Spleen (tissue), 11 donors: Measurements from ENCODE around the gene RYR1. TPM values are rescaled to one million over a fixed set of nuclear protein-coding genes. Genes with fewer than 3 reads are reported as not detected.
A peak's percentile ranks its signal among the peaks of the same experiment; 100 is the strongest.

Source experiments
- DNase-seq: peaks from one replicate; pipeline ENCODE4 v3.0.0-alpha.2; 2020
- H3K27ac ChIP-seq, 8 donors: fragments of 200-600 bp; sonication (generic) in 7 of 8; 1 replicate in 4 of 8; 2 replicates in 4 of 8; pipeline versions ENCODE4 v1.5.0 to v1.8.0; 2016 to 2021; ENCODE audit warnings: inconsistent platforms in 4 of 8, mild to moderate bottlenecking in 4 of 8, moderate library complexity in 1 of 8
- H3K27me3 ChIP-seq, 7 donors: fragments of 200-600 bp; sonication (generic) in 6 of 7; replicated peaks in 1 of 7; 1 replicate in 4 of 7; 2 replicates in 3 of 7; pipeline versions ENCODE4 v1.5.0 to v1.8.0; 2016 to 2021; ENCODE audit warnings: inconsistent platforms in 3 of 7, mild to moderate bottlenecking in 1 of 7
- H3K36me3 ChIP-seq, 6 donors: fragments of 200-600 bp; sonication (generic) in 5 of 6; 1 replicate in 4 of 6; 2 replicates in 2 of 6; pipeline versions ENCODE4 v1.5.0 to v1.8.0; 2016 to 2021; ENCODE audit warnings: inconsistent platforms in 2 of 6
- H3K4me1 ChIP-seq, 6 donors: fragments of 200-600 bp; sonication (generic) in 5 of 6; 1 replicate in 3 of 6; 2 replicates in 3 of 6; pipeline versions ENCODE4 v1.5.0 to v1.8.0; 2016 to 2021; ENCODE audit warnings: inconsistent platforms in 3 of 6
- H3K4me3 ChIP-seq, 8 donors: fragments of 200-600 bp; sonication (generic) in 7 of 8; 1 replicate in 4 of 8; 2 replicates in 4 of 8; pipeline versions ENCODE4 v1.5.0 to v1.8.0; 2016 to 2021; ENCODE audit warnings: inconsistent platforms in 4 of 8, mild to moderate bottlenecking in 4 of 8, moderate library complexity in 2 of 8
- H3K9me3 ChIP-seq, 8 donors: fragments of 200-600 bp; sonication (generic) in 7 of 8; 1 replicate in 4 of 8; 2 replicates in 4 of 8; pipeline versions ENCODE4 v1.5.0 to v1.8.0; 2016 to 2021; ENCODE audit warnings: inconsistent platforms in 4 of 8
- POLR2A ChIP-seq, 3 donors: fragments of 450-650 bp; IDR thresholded peaks; one replicate each; pipeline ENCODE4 v1.5.1; 2017; ENCODE audit warnings: antibody characterized with exemption in 3 of 3, mild to moderate bottlenecking in 1 of 3
- POLR2AphosphoS5 ChIP-seq, 3 donors: sonication (generic); formaldehyde crosslinking; IDR thresholded peaks; one replicate each; pipeline ENCODE4 v1.5.1; 2017; ENCODE audit warnings: antibody characterized with exemption in 3 of 3
- WGBS, 5 donors: extraction: QIAGEN DNeasy Blood & Tissue Kit in 3 of 5; methylation state at CpG; one replicate each; pipeline versions ENCODE4 v1.1.5 to v1.1.7; 2013 to 2018; 5-methylcytosine and 5-hydroxymethylcytosine counted together
- intact Hi-C: fragments of 100-400 bp; cut with DNase I; formaldehyde crosslinking; loops from one replicate; pipeline ENCODE4 v1.15.0; 2023; ENCODE audit warnings: low total_unique reads
- polyA plus RNA-seq, 3 donors: library from polyadenylated mRNA; stranded (reverse); fragments of 200-250 nt; gene quantifications; one replicate each; pipeline ENCODE4 v1.2.1, GENCODE V29; 2013
- total RNA-seq, 7 donors: library from RNA; depleted of rRNA in 3 of 7; stranded (reverse); fragments of >200 nt in 3 of 7; fragmentation: NEBNext Ultra II Directional in 4 of 7; extraction: Animal tissue kit (Norgen Biotek cat#: 25700) in 4 of 7; gene quantifications; one replicate each; pipeline versions ENCODE4 v1.1.0 to v1.2.1, GENCODE V29; 2016 to 2021
- TF ChIP-seq, protein P1 (sequence below), 11 experiments: fragments of 200-600 bp in 7 of 11; fragments of 450-650 bp in 4 of 11; sonication (generic) in 4 of 11; IDR thresholded peaks in 8 of 11; conservative IDR thresholded peaks in 3 of 11; 1 replicate in 7 of 11; 2 replicates in 4 of 11; pipeline versions ENCODE4 v1.4.0 to v1.8.0; 2016 to 2021; ENCODE audit warnings: antibody characterized with exemption in 11 of 11, inconsistent platforms in 4 of 11, mild to moderate bottlenecking in 1 of 11
- donor health status: healthy with polysubstance abuse.
- donor health status: DM: no; HTN: no; CAD: no; lungs with moderate emphysema.
- donor health status: DM: no; HTN: no; CAD: no.
- donor health status: Bipolar disorder and iron deficiency.
- donor health status: healthy.
- donor health status: DM: no; HTN: no; CAD: no.
- donor health status: DM: yes; HTN: yes; CAD: no.

Gene RYR1
- total and polyA plus RNA-seq, 10 donors = 0.32 to 3.2 (median 1.3) TPM

- Histone ChIP-seq H3K4me1 (peaks cover 9 to 25% (median 19%) of the 10 kb centered on the region in 6 donors), H3K9me3 (no peaks in the 10 kb centered on the region), H3K27ac (peak overlapping the region in 3 of 8 donors; percentile 8 to 47 (median 41)), H3K4me3 (no peak overlapping the region), H3K27me3 (no peaks in the 10 kb centered on the region), H3K36me3 (no peaks in the 10 kb centered on the region)
- no peak for DNase-seq
- intact Hi-C loops = loop anchor here (5.0 kb wide), 1 partner anchor 85 kb away; no protein-coding TSS in a partner anchor
- 70 to 85% (median 79%) methylated on average over 5 of the region's 5 CpGs for WGBS, 5 donors
- TF ChIP-seq POLR2AphosphoS5 (IDR thresholded peaks at IDR 0.05) = no peak
- no peak for TF ChIP-seq POLR2A (IDR thresholded peaks at IDR 0.05)
- TF ChIP-seq, protein P1, sequence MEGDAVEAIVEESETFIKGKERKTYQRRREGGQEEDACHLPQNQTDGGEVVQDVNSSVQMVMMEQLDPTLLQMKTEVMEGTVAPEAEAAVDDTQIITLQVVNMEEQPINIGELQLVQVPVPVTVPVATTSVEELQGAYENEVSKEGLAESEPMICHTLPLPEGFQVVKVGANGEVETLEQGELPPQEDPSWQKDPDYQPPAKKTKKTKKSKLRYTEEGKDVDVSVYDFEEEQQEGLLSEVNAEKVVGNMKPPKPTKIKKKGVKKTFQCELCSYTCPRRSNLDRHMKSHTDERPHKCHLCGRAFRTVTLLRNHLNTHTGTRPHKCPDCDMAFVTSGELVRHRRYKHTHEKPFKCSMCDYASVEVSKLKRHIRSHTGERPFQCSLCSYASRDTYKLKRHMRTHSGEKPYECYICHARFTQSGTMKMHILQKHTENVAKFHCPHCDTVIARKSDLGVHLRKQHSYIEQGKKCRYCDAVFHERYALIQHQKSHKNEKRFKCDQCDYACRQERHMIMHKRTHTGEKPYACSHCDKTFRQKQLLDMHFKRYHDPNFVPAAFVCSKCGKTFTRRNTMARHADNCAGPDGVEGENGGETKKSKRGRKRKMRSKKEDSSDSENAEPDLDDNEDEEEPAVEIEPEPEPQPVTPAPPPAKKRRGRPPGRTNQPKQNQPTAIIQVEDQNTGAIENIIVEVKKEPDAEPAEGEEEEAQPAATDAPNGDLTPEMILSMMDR (IDR thresholded peaks at IDR 0.05 in 8 of 11, conservative IDR thresholded peaks at IDR 0.05 in 3 of 11) = no peak
Measured at GRCh38 chr19:38547421-38547820, 113.9 kb downstream of the RYR1 start.

DNA sequence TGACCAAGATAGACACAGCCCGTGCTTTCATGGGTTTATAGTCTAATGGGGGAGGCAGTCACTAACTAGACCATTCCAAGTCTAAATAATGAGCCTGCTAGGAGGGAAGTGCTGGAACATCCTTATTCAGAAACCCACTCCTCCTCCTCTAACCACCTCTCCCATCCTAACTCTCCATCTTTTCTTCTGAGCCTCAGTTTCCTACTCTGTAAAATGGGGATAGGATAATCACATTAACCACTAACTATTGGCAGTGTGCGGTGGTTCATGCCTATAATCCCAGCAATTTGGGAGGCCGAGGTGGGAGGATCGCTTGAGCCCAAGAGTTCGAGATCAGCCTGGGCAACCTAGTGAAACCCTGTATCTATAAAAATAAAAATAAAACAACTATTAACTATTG is 115.6 kb downstream of the RYR1 start:
- intact Hi-C loops = loop anchor here (5.0 kb wide), 1 partner anchor 83 kb away; no protein-coding TSS in a partner anchor
- TF ChIP-seq, protein P1 (IDR thresholded peaks at IDR 0.05 in 8 of 11, conservative IDR thresholded peaks at IDR 0.05 in 3 of 11) = no peak
- TF ChIP-seq POLR2AphosphoS5 (IDR thresholded peaks at IDR 0.05) (no peak), POLR2A (IDR thresholded peaks at IDR 0.05) (no peak)
- no peaks in the 10 kb centered on the region for H3K36me3 ChIP-seq

GRCh38 chr19:38549942-38550341 is 116.5 kb downstream of the RYR1 start:
- intact Hi-C loops = loop anchor here (5.0 kb wide), 1 partner anchor 82 kb away; no protein-coding TSS in a partner anchor
- Histone ChIP-seq H3K4me1 (peaks cover 0 to 19% (median 8%) of the 10 kb centered on the region in 6 donors), H3K4me3 (no peak overlapping the region), H3K36me3 (no peaks in the 10 kb centered on the region), H3K27ac (no peak overlapping the region), H3K9me3 (no peaks in the 10 kb centered on the region), H3K27me3 (no peaks in the 10 kb centered on the region)
- TF ChIP-seq POLR2A (IDR thresholded peaks at IDR 0.05) (no peak), POLR2AphosphoS5 (IDR thresholded peaks at IDR 0.05) (no peak)
- TF ChIP-seq, protein P1 (IDR thresholded peaks at IDR 0.05 in 8 of 11, conservative IDR thresholded peaks at IDR 0.05 in 3 of 11) = no peak
- no peak for DNase-seq
- 79 to 97% (median 86%) methylated on average over 4 of the region's 4 CpGs for WGBS, 5 donors

More for the DNA sequence above, 115.6 kb downstream of the RYR1 start:
- DNase-seq = no peak
- Histone ChIP-seq H3K27me3 (no peaks in the 10 kb centered on the region), H3K4me3 (no peak overlapping the region), H3K4me1 (peaks cover 9 to 21% (median 15%) of the 10 kb centered on the region in 6 donors), H3K9me3 (no peaks in the 10 kb centered on the region), H3K27ac (no peak overlapping the region)
- WGBS, 5 donors = 92 to 95% (median 92%) methylated on average over 5 of the region's 5 CpGs

GRCh38 chr19:38550376-38550775 is 116.9 kb downstream of the RYR1 start:
- WGBS, 5 donors = 77 to 91% (median 87%) methylated on average over 3 of the region's 3 CpGs
- no peak for TF ChIP-seq POLR2AphosphoS5 (IDR thresholded peaks at IDR 0.05)
- no peak for TF ChIP-seq POLR2A (IDR thresholded peaks at IDR 0.05)
- TF ChIP-seq, protein P1 (IDR thresholded peaks at IDR 0.05 in 8 of 11, conservative IDR thresholded peaks at IDR 0.05 in 3 of 11) = no peak
- Histone ChIP-seq H3K27me3 (no peaks in the 10 kb centered on the region), H3K27ac (no peak overlapping the region), H3K9me3 (no peaks in the 10 kb centered on the region), H3K4me3 (no peak overlapping the region), H3K4me1 (peaks cover 0 to 16% (median 8%) of the 10 kb centered on the region in 6 donors), H3K36me3 (no peaks in the 10 kb centered on the region)
- intact Hi-C loops = no loop called here
- DNase-seq = no peak
